ENCODE measurements around the gene RSAD2. TPM values are rescaled to one million over a fixed set of nuclear protein-coding genes. Genes with fewer than 3 reads are reported as not detected.

RSAD2 gene
- total RNA-seq, 1 donor = 0.63 TPM

GRCh38 chr2:6863792-6864191 is 13.8 kb upstream of the RSAD2 start:
- H3K4me3 ChIP-seq (ENCODE audit: low read depth, low read length) = no peak overlapping the region
- no peak for TF ChIP-seq CTCF (IDR thresholded peaks at IDR 0.05; ENCODE audit: insufficient read depth, low read length)
- DNase-seq (ENCODE audit: low read depth) = no peak

DNA sequence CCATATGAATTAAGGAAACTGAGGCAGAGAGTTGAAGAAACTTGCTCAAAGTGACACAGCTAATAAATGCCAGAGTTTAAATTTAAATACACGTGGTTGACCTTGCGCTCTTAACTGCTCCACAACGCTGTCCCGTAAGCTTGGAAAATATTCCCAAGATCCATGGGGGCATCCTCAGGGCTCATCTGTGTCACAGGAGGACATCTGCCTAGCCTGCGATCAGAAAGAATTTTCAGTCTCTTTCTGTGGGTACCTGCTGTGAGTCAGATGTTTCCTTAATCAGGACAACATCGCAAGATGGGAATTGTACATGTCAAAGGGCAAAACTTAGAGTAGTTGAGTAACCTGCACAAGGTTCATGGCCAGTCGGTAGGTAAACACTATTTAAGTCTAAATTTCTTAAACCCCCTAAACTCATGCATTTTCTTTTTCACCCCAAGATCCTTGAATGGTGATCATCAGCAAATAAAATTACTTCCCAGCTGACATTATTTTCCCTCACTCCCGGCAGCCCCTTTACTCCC is 13.3 kb upstream of the RSAD2 start:
- TF ChIP-seq CTCF (IDR thresholded peaks at IDR 0.05; ENCODE audit: insufficient read depth, low read length) = no peak
- H3K4me3 ChIP-seq (ENCODE audit: low read depth, low read length) = no peak overlapping the region
- DNase-seq (ENCODE audit: low read depth) = no peak

- peak overlapping the region; percentile 70 for H3K4me3 ChIP-seq (ENCODE audit: low read depth, low read length)
- TF ChIP-seq CTCF (IDR thresholded peaks at IDR 0.05; ENCODE audit: insufficient read depth, low read length) = no peak
- DNase-seq (ENCODE audit: low read depth) = no peak
These were observed 12.6 kb upstream of the RSAD2 start for GRCh38 chr2:6864923-6865345.

- DNase-seq (ENCODE audit: low read depth) = peak; percentile 34
- peak within 1 kb of the TSS; percentile 70 for H3K4me3 ChIP-seq (ENCODE audit: low read depth, low read length)
- no peak for TF ChIP-seq CTCF (IDR thresholded peaks at IDR 0.05; ENCODE audit: insufficient read depth, low read length)
These were observed 12.0 kb upstream of the RSAD2 start, which contains the start of gene CMPK2 for GRCh38 chr2:6865346-6866274. Gene CMPK2, minus strand, starts transcription at chr2:6865907. Its CDS starts 211 bp downstream, at chr2:6865696.

- H3K4me3 ChIP-seq (ENCODE audit: low read depth, low read length) = peak overlapping the region; percentile 70
- peak; percentile 53 for TF ChIP-seq CTCF (IDR thresholded peaks at IDR 0.05; ENCODE audit: insufficient read depth, low read length)
- DNase-seq (ENCODE audit: low read depth) = peak; percentile 35
These were observed 11.3 kb upstream of the RSAD2 start for GRCh38 chr2:6866275-6866671.

GRCh38 chr2:6866982-6867381 is 10.6 kb upstream of the RSAD2 start:
- TF ChIP-seq CTCF (IDR thresholded peaks at IDR 0.05; ENCODE audit: insufficient read depth, low read length) = no peak
- no peak overlapping the region for H3K4me3 ChIP-seq (ENCODE audit: low read depth, low read length)
- DNase-seq (ENCODE audit: low read depth) = no peak
